Uterus (tissue), 4 donors: Measurements from ENCODE around the gene LEMD1. TPM values are rescaled to one million over a fixed set of nuclear protein-coding genes. Genes with fewer than 3 reads are reported as not detected.

Experiments
- DNase-seq, 2 donors: peaks; one replicate each; pipeline ENCODE4 v3.0.0-alpha.2; 2019 to 2020
- H3K27ac ChIP-seq, 2 donors: fragments of 200-600 bp; sonication (generic); 1 replicate in 1 of 2; 2 replicates in 1 of 2; pipeline ENCODE4 v1.5.1; 2016 to 2018
- H3K27me3 ChIP-seq, 2 donors: fragments of 200-600 bp; sonication (generic); one replicate each; pipeline ENCODE4 v1.5.1; 2018 to 2019; ENCODE audit warnings: control low read depth in 1 of 2
- H3K36me3 ChIP-seq, 2 donors: fragments of 200-600 bp; sonication (generic); one replicate each; pipeline ENCODE4 v1.5.1; 2019; ENCODE audit warnings: control low read depth in 1 of 2
- H3K4me1 ChIP-seq, 2 donors: fragments of 200-600 bp; sonication (generic); one replicate each; pipeline ENCODE4 v1.5.1; 2018 to 2019; ENCODE audit warnings: control low read depth in 1 of 2
- H3K4me3 ChIP-seq, 2 donors: fragments of 200-600 bp; sonication (generic); 1 replicate in 1 of 2; 2 replicates in 1 of 2; pipeline ENCODE4 v1.5.1; 2018 to 2019; ENCODE audit warnings: mild to moderate bottlenecking in 1 of 2
- H3K9me3 ChIP-seq, 2 donors: fragments of 200-600 bp; sonication (generic); one replicate each; pipeline ENCODE4 v1.5.1; 2019; ENCODE audit warnings: control low read depth in 1 of 2
- CTCF ChIP-seq, 4 experiments: fragments of 200-600 bp in 2 of 4; fragments of 450-650 bp in 2 of 4; sonication (generic) in 2 of 4; IDR thresholded peaks; one replicate each; pipeline ENCODE4 v1.5.1; 2016 to 2019; ENCODE audit warnings: antibody characterized with exemption in 4 of 4, mild to moderate bottlenecking in 2 of 4, moderate library complexity in 1 of 4
- POLR2A ChIP-seq, 2 donors: fragments of 450-650 bp; IDR thresholded peaks; one replicate each; pipeline ENCODE4 v1.6.1; 2016; ENCODE audit warnings: antibody characterized with exemption in 2 of 2, mild to moderate bottlenecking in 1 of 2, moderate library complexity in 1 of 2
- intact Hi-C: fragments of 100-400 bp; cut with DNase I; formaldehyde crosslinking; loops from one replicate; pipeline ENCODE4 v1.15.1; 2023; ENCODE audit warnings: low total_unique reads
- total RNA-seq, 4 donors: library from RNA; depleted of rRNA in 3 of 4; stranded (reverse); fragments of >200 nt in 3 of 4; gene quantifications; one replicate each; pipeline versions ENCODE4 v1.1.0 to v1.2.4, GENCODE V29; 2014 to 2023
- donor health status: DM: yes; HTN: yes; CAD: no.

LEMD1 gene
- total RNA-seq, 4 donors from 2014 or later = 1.6 to 1.8 TPM; not detected in 2

- TF ChIP-seq POLR2A (IDR thresholded peaks at IDR 0.05) (no peak), CTCF (IDR thresholded peaks at IDR 0.05) (no peak)
- no peaks in the 10 kb centered on the region for H3K36me3 ChIP-seq
- H3K9me3 ChIP-seq = no peaks in the 10 kb centered on the region
- H3K4me3 ChIP-seq = no peak overlapping the region
- H3K4me1 ChIP-seq = peaks cover 0 to 12% of the 10 kb centered on the region in 2 donors
- peaks cover 0 to 12% of the 10 kb centered on the region in 2 donors for H3K27me3 ChIP-seq
- DNase-seq = no peak
- intact Hi-C loops = loop anchor here (10.0 kb wide), 1 partner anchor 145 kb away; no protein-coding TSS in a partner anchor
- no peak overlapping the region for H3K27ac ChIP-seq
Observed at GRCh38 chr1:205339717-205340116, 82.1 kb downstream of the LEMD1 start.

- H3K4me3 ChIP-seq = no peak overlapping the region
- H3K27me3 ChIP-seq = peaks cover 0 to 12% of the 10 kb centered on the region in 2 donors
- H3K27ac ChIP-seq = no peak overlapping the region
- intact Hi-C loops = no loop called here
- H3K4me1 ChIP-seq = peaks cover 0 to 10% of the 10 kb centered on the region in 2 donors
- H3K9me3 ChIP-seq = no peaks in the 10 kb centered on the region
- TF ChIP-seq POLR2A (IDR thresholded peaks at IDR 0.05) (no peak), CTCF (IDR thresholded peaks at IDR 0.05) (no peak)
- no peak for DNase-seq
- H3K36me3 ChIP-seq = no peaks in the 10 kb centered on the region
Observed at GRCh38 chr1:205339197-205339702, 82.6 kb downstream of the LEMD1 start.

GRCh38 chr1:205338011-205338410 is 83.8 kb downstream of the LEMD1 start:
- intact Hi-C loops = no loop called here
- Histone ChIP-seq H3K4me1 (no peaks in the 10 kb centered on the region), H3K27me3 (no peaks in the 10 kb centered on the region), H3K27ac (no peak overlapping the region), H3K4me3 (no peak overlapping the region), H3K9me3 (no peaks in the 10 kb centered on the region), H3K36me3 (no peaks in the 10 kb centered on the region)
- TF ChIP-seq CTCF (IDR thresholded peaks at IDR 0.05) = no peak
- no peak for TF ChIP-seq POLR2A (IDR thresholded peaks at IDR 0.05)
- no peak for DNase-seq

- no peaks in the 10 kb centered on the region for H3K36me3 ChIP-seq
- no peak for TF ChIP-seq POLR2A (IDR thresholded peaks at IDR 0.05)
- TF ChIP-seq CTCF (IDR thresholded peaks at IDR 0.05) = no peak
- no peak overlapping the region for H3K4me3 ChIP-seq
- no peak for DNase-seq
- H3K27ac ChIP-seq = no peak overlapping the region
- no peaks in the 10 kb centered on the region for H3K4me1 ChIP-seq
- H3K9me3 ChIP-seq = no peaks in the 10 kb centered on the region
- no peaks in the 10 kb centered on the region for H3K27me3 ChIP-seq
- intact Hi-C loops = no loop called here
Observed at GRCh38 chr1:205337481-205337880, 84.4 kb downstream of the LEMD1 start.

GRCh38 chr1:205335692-205336091 is 86.2 kb downstream of the LEMD1 start:
- TF ChIP-seq POLR2A (IDR thresholded peaks at IDR 0.05) = no peak
- peak; percentile 84 to 88 (median 86) for TF ChIP-seq CTCF (IDR thresholded peaks at IDR 0.05)
- H3K27ac ChIP-seq = no peak overlapping the region
- no peaks in the 10 kb centered on the region for H3K9me3 ChIP-seq
- no peak overlapping the region for H3K4me3 ChIP-seq
- intact Hi-C loops = no loop called here
- DNase-seq = peak; percentile 57 to 68
- no peaks in the 10 kb centered on the region for H3K36me3 ChIP-seq
- H3K27me3 ChIP-seq = no peaks in the 10 kb centered on the region
- no peaks in the 10 kb centered on the region for H3K4me1 ChIP-seq
